ENCODE data around the gene OR10G3.

OR10G3 gene

GRCh38 chr14:21579976-21580375, at the start of gene OR10G3:
Gene OR10G3, minus strand, starts transcription at chr14:21580076. Its CDS starts 9,332 bp downstream, at chr14:21570744.
- Histone ChIP-seq H3F3A (ENCODE audit: control insufficient read depth, insufficient read depth) (no peaks in the 10 kb centered on the region), H3K27me3 (ENCODE audit: control insufficient read depth, low read length) (peaks cover 16% of the 10 kb centered on the region), H4K20me1 (ENCODE audit: control insufficient read depth, insufficient read depth, low read depth, low read length) (no peaks in the 10 kb centered on the region), H3K27ac (ENCODE audit: low read depth, low read length) (no peak within 1 kb of the TSS), H3K4me1 (ENCODE audit: control insufficient read depth, low read length) (no peaks in the 10 kb centered on the region), H3K36me3 (ENCODE audit: control insufficient read depth, low read length) (no peaks in the 10 kb centered on the region), H3K9me3 (ENCODE audit: control insufficient read depth, insufficient read depth, low read length) (no peaks in the 10 kb centered on the region), H3K4me3 (ENCODE audit: low read length) (no peak within 1 kb of the TSS), H3K9me2 (replicated peaks; ENCODE audit: control insufficient read depth, low read length) (no peaks in the 10 kb centered on the region), H3K4me2 (ENCODE audit: low read length) (no peak within 1 kb of the TSS), H3K79me2 (ENCODE audit: control insufficient read depth, low read length) (no peaks in the 10 kb centered on the region)
- no peak for TF ChIP-seq EZH2phosphoT487 (IDR thresholded peaks at IDR 0.05; ENCODE audit: borderline replicate concordance, low read length)
- TF ChIP-seq CTCF (IDR thresholded peaks at IDR 0.05; ENCODE audit: low read depth, low read length, poor library complexity, severe bottlenecking) = no peak

GRCh38 chr14:21626491-21627230, 46.8 kb upstream of the OR10G3 start:
- H3K27ac ChIP-seq (ENCODE audit: low read depth, low read length) = no peak overlapping the region
- no peaks in the 10 kb centered on the region for H3K79me2 ChIP-seq (ENCODE audit: control insufficient read depth, low read length)
- no peaks in the 10 kb centered on the region for H3F3A ChIP-seq (ENCODE audit: control insufficient read depth, insufficient read depth)
- H3K4me1 ChIP-seq (ENCODE audit: control insufficient read depth, low read length) = no peaks in the 10 kb centered on the region
- no peak overlapping the region for H3K4me2 ChIP-seq (ENCODE audit: low read length)
- H3K27me3 ChIP-seq (ENCODE audit: control insufficient read depth, low read length) = peaks cover 13% of the 10 kb centered on the region
- H3K9me2 ChIP-seq (replicated peaks; ENCODE audit: control insufficient read depth, low read length) = no peaks in the 10 kb centered on the region
- no peak for TF ChIP-seq EZH2phosphoT487 (IDR thresholded peaks at IDR 0.05; ENCODE audit: borderline replicate concordance, low read length)
- TF ChIP-seq CTCF (IDR thresholded peaks at IDR 0.05; ENCODE audit: low read depth, low read length, poor library complexity, severe bottlenecking) = no peak
- no peaks in the 10 kb centered on the region for H3K36me3 ChIP-seq (ENCODE audit: control insufficient read depth, low read length)
- no peaks in the 10 kb centered on the region for H4K20me1 ChIP-seq (ENCODE audit: control insufficient read depth, insufficient read depth, low read depth, low read length)
- H3K4me3 ChIP-seq (ENCODE audit: low read length) = no peak overlapping the region
- H3K9me3 ChIP-seq (ENCODE audit: control insufficient read depth, insufficient read depth, low read length) = no peaks in the 10 kb centered on the region

- Histone ChIP-seq H3K27me3 (ENCODE audit: control insufficient read depth, low read length) (peaks cover 8% of the 10 kb centered on the region), H3K9me3 (ENCODE audit: control insufficient read depth, insufficient read depth, low read length) (no peaks in the 10 kb centered on the region), H4K20me1 (ENCODE audit: control insufficient read depth, insufficient read depth, low read depth, low read length) (no peaks in the 10 kb centered on the region), H3K36me3 (ENCODE audit: control insufficient read depth, low read length) (no peaks in the 10 kb centered on the region), H3F3A (ENCODE audit: control insufficient read depth, insufficient read depth) (no peaks in the 10 kb centered on the region), H3K4me2 (ENCODE audit: low read length) (no peak overlapping the region), H3K27ac (ENCODE audit: low read depth, low read length) (no peak overlapping the region), H3K9me2 (replicated peaks; ENCODE audit: control insufficient read depth, low read length) (no peaks in the 10 kb centered on the region), H3K4me3 (ENCODE audit: low read length) (no peak overlapping the region), H3K79me2 (ENCODE audit: control insufficient read depth, low read length) (no peaks in the 10 kb centered on the region), H3K4me1 (ENCODE audit: control insufficient read depth, low read length) (no peaks in the 10 kb centered on the region)
- TF ChIP-seq EZH2phosphoT487 (IDR thresholded peaks at IDR 0.05; ENCODE audit: borderline replicate concordance, low read length) (no peak), CTCF (IDR thresholded peaks at IDR 0.05; ENCODE audit: low read depth, low read length, poor library complexity, severe bottlenecking) (no peak)
Measured at GRCh38 chr14:21617614-21618013, 37.7 kb upstream of the OR10G3 start.
